Body of pancreas (tissue), 4 donors: ENCODE measurements around the gene NDUFS1. TPM values are rescaled to one million over a fixed set of nuclear protein-coding genes. Genes with fewer than 3 reads are reported as not detected.

ENCODE experiments used
- ATAC-seq: fragments of 150-250 bp; one replicate; pipeline ENCODE4 v1.9.1; 2016
- DNase-seq, 4 donors: peaks; one replicate each; pipeline ENCODE4 v3.0.0-alpha.2; 2019
- H3K27ac ChIP-seq, 4 donors: fragments of 200-600 bp; sonication (generic); 1 replicate in 3 of 4; 2 replicates in 1 of 4; pipeline versions ENCODE4 v1.5.1 to v1.6.1; 2016 to 2019; ENCODE audit warnings: mild to moderate bottlenecking in 1 of 4, mixed read lengths in 1 of 4, moderate library complexity in 1 of 4
- H3K27me3 ChIP-seq, 2 donors: fragments of 200-600 bp; sonication (generic); one replicate each; pipeline ENCODE4 v1.6.0; 2016; ENCODE audit warnings: mild to moderate bottlenecking in 1 of 2
- H3K36me3 ChIP-seq, 2 donors: fragments of 200-600 bp; sonication (generic); replicated peaks in 1 of 2; 2 replicates each; pipeline ENCODE4 v1.5.1; 2016; ENCODE audit warnings: low read depth in 2 of 2; ENCODE audit not compliant: insufficient read depth in 1 of 2
- H3K4me1 ChIP-seq: fragments of 200-600 bp; sonication (generic); one replicate; pipeline ENCODE4 v1.6.0; 2016
- H3K4me3 ChIP-seq, 2 donors: fragments of 200-600 bp; sonication (generic); 1 replicate in 1 of 2; 2 replicates in 1 of 2; pipeline ENCODE4 v1.5.1; 2016 to 2019
- H3K9me3 ChIP-seq, 3 donors: fragments of 200-600 bp; sonication (generic); 1 replicate in 2 of 3; 2 replicates in 1 of 3; pipeline ENCODE4 v1.5.1; 2016
- CTCF ChIP-seq, 7 experiments: fragments of 450-650 bp in 4 of 7; fragments of 200-600 bp in 3 of 7; sonication (generic) in 3 of 7; IDR thresholded peaks; one replicate each; pipeline ENCODE4 v1.5.1; 2016 to 2019; ENCODE audit warnings: antibody characterized with exemption in 7 of 7
- POLR2A ChIP-seq, 3 donors: fragments of 450-650 bp; IDR thresholded peaks; one replicate each; pipeline ENCODE4 v1.6.1; 2016; ENCODE audit warnings: antibody characterized with exemption in 3 of 3, mild to moderate bottlenecking in 2 of 3
- WGBS, 2 donors: methylation state at CpG; one replicate each; pipeline ENCODE4 v1.1.5; 2017; 5-methylcytosine and 5-hydroxymethylcytosine counted together
- intact Hi-C: fragments of 100-400 bp; cut with DNase I; formaldehyde crosslinking; loops from one replicate; pipeline ENCODE4 v1.15.1; 2023
- small RNA-seq: library from RNA; depleted of rRNA; stranded (forward); fragments of <200 nt; gene quantifications from one replicate; pipeline ENCODE3, GENCODE V24; 2016
- total RNA-seq, 2 donors: library from RNA; depleted of rRNA; stranded (reverse); fragments of >200 nt; gene quantifications; one replicate each; pipeline ENCODE4 v1.1.0, GENCODE V29; 2016

Gene NDUFS1
- total RNA-seq, 2 donors from 2014 or later = 18.7 to 24.1 TPM

DNA sequence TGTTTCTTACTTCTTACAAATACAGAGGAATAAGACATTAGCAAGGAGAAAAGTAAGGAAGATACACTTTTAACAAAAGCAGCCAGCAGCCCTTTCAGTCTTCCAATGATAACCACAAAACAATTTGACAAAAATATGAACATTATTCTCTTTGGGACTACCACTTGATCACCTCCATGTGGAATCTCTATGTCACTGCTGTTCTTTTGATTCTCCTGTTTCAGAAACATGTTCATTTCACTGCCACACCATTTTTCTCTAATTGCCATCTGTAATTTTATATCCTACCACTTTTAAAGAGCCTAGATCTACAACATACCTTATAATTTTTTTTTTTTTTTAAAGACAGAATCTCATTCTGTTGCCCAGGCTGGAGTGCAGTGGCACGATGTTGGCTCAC lies 84.1 kb downstream of the NDUFS1 start:
- no peak overlapping the region for H3K27ac ChIP-seq
- H3K27me3 ChIP-seq = no peaks in the 10 kb centered on the region
- DNase-seq (no peak), ATAC-seq (no peak)
- intact Hi-C loops = loop anchor here (10.0 kb wide), 1 partner anchor 80 kb away; the partner anchor contains the start of genes EEF1B2 and NDUFS1
- H3K4me3 ChIP-seq = no peak overlapping the region
- peaks cover 9% of the 10 kb centered on the region for H3K4me1 ChIP-seq
- 90 to 94% methylated on average over 1 of the region's 1 CpG for WGBS, 2 donors
- H3K36me3 ChIP-seq = no peaks in the 10 kb centered on the region
- TF ChIP-seq POLR2A (IDR thresholded peaks at IDR 0.05) (no peak), CTCF (IDR thresholded peaks at IDR 0.05) (no peak)
- H3K9me3 ChIP-seq = no peaks in the 10 kb centered on the region

DNA sequence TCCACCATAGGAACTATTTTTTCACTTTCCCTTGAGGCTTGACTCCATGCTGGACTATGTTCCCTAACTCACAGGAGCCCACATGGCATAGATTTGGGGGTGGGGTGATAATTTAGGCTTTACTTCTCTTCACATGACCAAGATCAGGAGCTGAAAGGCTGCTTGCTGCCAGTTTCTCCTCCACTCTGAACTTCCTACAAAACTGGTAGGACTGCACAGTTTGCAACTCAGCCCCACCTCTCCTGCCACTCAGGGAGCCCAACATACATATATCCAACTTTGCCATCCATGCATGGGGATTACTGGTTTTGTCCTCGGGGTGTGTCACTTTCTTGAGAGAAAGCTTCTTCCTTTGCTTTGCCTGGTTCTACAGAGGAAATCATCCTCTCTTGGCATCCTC lies 87.4 kb downstream of the NDUFS1 start:
- WGBS, 2 donors = 64 to 65% methylated on average over 1 of the region's 1 CpG
- TF ChIP-seq CTCF (IDR thresholded peaks at IDR 0.05) (no peak), POLR2A (IDR thresholded peaks at IDR 0.05) (no peak)
- Histone ChIP-seq H3K27ac (no peak overlapping the region), H3K4me3 (no peak overlapping the region), H3K27me3 (no peaks in the 10 kb centered on the region), H3K4me1 (no peaks in the 10 kb centered on the region), H3K9me3 (no peaks in the 10 kb centered on the region), H3K36me3 (no peaks in the 10 kb centered on the region)
- no peak for ATAC-seq
- intact Hi-C loops = loop anchor here (10.0 kb wide), 1 partner anchor 83 kb away; the partner anchor contains the start of genes EEF1B2 and NDUFS1
- no peak for DNase-seq

DNA sequence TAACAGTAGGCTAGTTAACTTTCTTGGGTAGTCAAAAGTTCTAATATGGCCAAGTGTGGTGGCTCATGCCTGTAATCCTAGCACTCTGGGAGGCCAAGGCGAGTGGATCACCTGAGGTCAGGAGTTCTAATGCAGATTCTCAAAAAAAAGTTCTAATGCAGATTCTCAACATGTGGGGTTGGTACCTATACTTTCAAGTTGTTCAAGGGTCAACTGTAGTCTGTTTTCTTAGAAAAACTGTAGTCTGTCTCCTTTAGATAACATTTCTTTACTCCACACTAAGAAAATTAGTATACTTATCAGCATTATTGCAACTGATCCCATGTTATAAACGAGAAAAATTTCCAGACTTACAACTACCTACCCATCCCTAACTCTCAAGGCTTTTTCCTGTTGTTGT lies 89.8 kb downstream of the NDUFS1 start:
- Histone ChIP-seq H3K4me3 (no peak overlapping the region), H3K36me3 (no peaks in the 10 kb centered on the region), H3K4me1 (no peaks in the 10 kb centered on the region), H3K27me3 (no peaks in the 10 kb centered on the region), H3K9me3 (no peaks in the 10 kb centered on the region), H3K27ac (no peak overlapping the region)
- intact Hi-C loops = no loop called here
- WGBS, 2 donors = 70 to 82% methylated on average over 2 of the region's 2 CpGs
- TF ChIP-seq CTCF (IDR thresholded peaks at IDR 0.05) (no peak), POLR2A (IDR thresholded peaks at IDR 0.05) (no peak)
- DNase-seq (no peak), ATAC-seq (no peak)

DNA sequence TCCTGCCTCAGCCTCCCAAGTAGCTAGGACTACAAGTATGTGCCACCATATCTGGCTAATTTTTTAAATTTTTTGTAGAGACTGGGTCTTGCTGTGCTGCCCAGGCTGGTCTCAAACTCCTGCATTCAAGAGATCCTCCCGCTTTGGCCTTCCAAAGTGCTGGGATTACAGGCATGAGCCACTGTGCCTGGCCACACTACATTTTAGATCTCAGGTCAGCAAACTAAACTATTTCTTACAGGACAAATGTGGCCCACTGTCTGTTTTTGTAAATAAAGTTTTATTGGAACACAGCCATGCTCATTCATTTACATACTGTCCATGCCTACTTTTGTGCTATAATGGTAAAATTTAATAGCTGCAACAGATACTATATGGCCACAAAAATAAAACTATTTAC lies 91.0 kb downstream of the NDUFS1 start:
- TF ChIP-seq CTCF (IDR thresholded peaks at IDR 0.05) = no peak
- H3K36me3 ChIP-seq = no peaks in the 10 kb centered on the region
- no peak overlapping the region for H3K4me3 ChIP-seq
- H3K27ac ChIP-seq = no peak overlapping the region
- DNase-seq (no peak), ATAC-seq (no peak)
- H3K4me1 ChIP-seq = no peaks in the 10 kb centered on the region
- H3K9me3 ChIP-seq = no peaks in the 10 kb centered on the region
- WGBS, 2 donors = 100% methylated on average over 1 of the region's 1 CpG
- intact Hi-C loops = no loop called here
- H3K27me3 ChIP-seq = no peaks in the 10 kb centered on the region

Small RNA genes lying within 50 kb of the gene (small RNA-seq; reads per million reads assigned to genes)
- gene RF00134 (not detected), gene RF02271 (not detected), gene SNORA41 (not detected), gene SNORD51 (not detected)

Other genes with a start within 250 kb of the NDUFS1 start
- 10 to 100 TPM; 10.6 to 11.9 TPM for gene INO80D, start 73.3 kb downstream of the NDUFS1 start, total RNA-seq
- gene EEF1B2, start 451 bp upstream of the NDUFS1 start, total RNA-seq = 100 to 1,000 TPM; 174 to 397 TPM
- gene ZDBF2, start 115.2 kb upstream of the NDUFS1 start, total RNA-seq = 10 to 100 TPM; 13.2 to 13.5 TPM